GM21528 (cell line): Measurements from ENCODE around the gene PLEKHM1.
A peak's percentile ranks its signal among the peaks of the same experiment; 100 is the strongest.

Source experiments
- ATAC-seq: cut with Tn5 transposase; IDR thresholded peaks from one replicate; pipeline ENCODE4 v1.9.1; 2021; ENCODE audit warnings: mild to moderate bottlenecking, moderate library complexity; ENCODE audit not compliant: unreplicated experiment, low FRiP score

Gene PLEKHM1

DNA sequence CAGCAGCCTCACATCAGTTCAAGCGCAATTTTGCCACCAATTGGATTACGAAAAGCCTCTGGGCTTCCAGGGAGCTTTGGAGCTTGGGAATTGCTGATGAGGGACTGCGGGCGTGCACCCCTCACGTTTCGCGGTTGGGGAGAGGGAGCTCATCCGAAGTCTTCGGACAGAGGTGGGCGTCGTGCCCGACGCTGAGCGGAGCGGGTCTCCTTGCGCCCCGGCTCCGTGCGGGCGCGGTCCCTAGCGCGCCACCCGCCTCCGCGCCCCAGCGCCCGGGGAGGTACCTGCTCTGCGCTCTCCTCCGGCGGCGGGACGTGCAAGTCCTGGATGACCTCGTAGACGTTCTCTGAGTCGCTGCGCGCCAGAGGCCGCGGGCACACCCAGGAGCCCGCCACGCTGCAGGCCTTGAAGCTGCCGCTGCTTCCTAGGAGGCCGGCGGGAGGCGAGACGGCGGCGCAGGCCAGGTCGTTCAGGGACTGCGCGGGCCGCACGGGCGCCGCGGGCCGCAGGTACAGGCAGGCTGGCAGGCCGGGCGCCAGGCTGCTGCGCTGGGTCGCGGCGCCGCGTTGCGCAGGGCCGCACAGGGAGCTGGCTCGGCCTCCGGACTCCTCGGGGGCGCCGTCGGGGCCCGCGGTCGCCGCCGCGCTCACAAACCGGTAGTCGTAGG is 61.0 kb downstream of the PLEKHM1 start:
- no peak for ATAC-seq

GRCh38 chr17:45428931-45429338 is 61.6 kb downstream of the PLEKHM1 start:
- ATAC-seq = no peak

- ATAC-seq = peak; percentile 44
Measured at GRCh38 chr17:45428050-45428617, 62.4 kb downstream of the PLEKHM1 start.

- ATAC-seq = no peak
Measured at GRCh38 chr17:45427181-45427835, 63.2 kb downstream of the PLEKHM1 start.

DNA sequence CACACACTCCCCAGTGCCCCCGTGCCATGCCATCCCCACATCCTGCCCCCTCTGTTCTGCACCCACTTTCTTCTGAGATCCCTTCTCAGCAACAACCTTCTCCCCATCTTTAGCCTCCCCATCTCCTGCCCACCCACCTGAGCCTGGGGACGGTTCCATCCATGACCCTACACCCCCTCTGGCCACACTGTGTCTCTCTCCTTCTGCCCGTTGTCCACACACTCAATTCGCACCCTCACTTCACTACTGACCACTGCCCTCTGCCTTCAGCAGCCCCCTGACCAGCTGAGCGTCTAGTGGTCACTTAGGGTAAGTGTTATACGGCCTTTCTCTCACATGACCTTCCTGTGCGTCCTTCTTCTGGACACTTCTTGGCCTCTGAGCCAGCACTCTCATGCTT is 64.0 kb downstream of the PLEKHM1 start:
- no peak for ATAC-seq

GRCh38 chr17:45425984-45426413 is 64.5 kb downstream of the PLEKHM1 start:
- no peak for ATAC-seq

GRCh38 chr17:45425125-45425983 is 65.2 kb downstream of the PLEKHM1 start:
- ATAC-seq = no peak

DNA sequence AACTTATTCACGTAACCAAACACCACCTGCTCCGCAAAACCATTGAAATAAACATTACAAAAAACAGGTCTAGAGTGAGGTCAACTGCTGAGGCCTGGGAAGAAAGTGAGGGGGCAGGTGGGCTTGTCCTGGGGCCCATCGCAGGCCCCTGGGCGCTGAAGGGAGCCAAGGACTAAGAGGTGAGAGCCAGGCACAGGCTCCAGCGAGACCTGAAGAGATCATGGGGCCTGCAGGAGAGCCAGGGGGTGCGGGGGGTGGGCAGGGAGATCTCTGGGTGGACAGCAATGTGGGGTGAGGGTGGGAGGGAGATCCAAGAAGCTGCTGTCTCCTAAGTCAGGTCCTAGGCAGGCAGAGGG is 65.8 kb downstream of the PLEKHM1 start:
- ATAC-seq = no peak

DNA sequence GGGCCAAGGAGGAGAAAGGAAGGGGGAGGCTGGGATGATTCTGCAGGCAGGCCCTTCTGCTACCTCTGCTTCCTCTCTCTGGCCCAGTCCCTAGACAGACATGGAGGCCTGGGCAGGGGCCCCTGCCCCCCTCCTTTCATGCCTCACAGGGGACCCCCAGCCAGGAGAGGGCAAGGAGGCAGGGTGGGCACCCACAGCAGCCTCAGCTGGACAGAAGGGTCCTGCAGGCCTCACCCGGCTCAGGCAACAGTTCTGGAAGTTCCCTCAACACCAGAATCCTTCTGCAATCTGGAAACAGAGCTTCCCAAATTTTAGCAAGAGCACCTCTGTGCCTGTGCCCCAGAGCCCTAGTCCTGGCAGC is 66.6 kb downstream of the PLEKHM1 start:
- no peak for ATAC-seq

DNA sequence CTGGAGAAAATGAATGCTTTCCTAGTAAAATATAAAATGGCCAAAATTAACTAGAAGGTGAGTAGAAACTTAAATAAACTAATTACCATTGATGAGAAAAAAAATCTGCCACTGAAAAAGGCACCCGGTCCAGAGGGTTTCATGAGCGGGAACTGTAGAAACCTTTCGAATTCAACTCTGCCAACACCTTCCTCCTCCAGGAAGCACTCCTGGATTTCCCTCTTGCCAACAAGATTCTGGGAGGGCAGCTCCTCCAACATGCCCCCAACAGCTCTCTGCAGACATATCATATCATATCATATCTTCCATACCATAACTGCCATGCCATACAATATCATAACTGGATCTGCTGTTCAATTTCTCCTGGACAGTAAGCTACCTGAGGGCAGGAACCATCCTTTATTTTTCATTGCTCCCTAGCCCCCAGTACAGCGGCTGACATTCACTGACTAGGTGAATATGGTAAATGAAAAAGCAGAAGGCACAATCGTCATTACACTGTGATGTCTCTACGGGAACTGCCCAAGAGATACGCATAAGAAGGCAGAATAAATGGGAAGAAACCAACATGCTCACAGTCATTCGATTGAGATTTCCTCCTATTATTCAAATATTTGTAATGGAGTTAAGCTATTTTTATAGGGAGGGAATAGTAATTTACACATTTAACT is 67.1 kb downstream of the PLEKHM1 start:
- no peak for ATAC-seq

- no peak for ATAC-seq
Measured at GRCh38 chr17:45414990-45415881, 75.3 kb downstream of the PLEKHM1 start.

DNA sequence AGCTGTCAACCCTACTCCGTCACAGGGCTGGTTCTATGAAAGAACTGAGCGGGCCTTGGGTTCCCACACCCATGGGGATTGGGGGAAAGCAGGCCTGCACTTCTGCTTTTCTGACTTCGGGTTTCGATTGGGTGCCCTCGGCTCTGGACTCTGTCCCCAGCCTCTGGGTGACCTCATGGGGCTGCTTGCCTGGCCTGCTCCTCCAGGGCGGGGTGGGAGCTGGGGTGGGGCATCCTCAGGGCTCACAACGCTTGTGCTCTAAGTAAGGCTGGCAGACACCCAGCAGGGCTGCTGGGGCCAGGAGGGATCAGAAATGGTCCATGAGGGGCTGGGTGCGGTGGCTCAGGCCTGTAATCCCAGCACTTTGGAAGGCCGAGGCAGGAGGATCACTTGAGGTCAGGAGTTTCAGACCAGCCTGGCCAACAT is 77.0 kb downstream of the PLEKHM1 start:
- no peak for ATAC-seq

DNA sequence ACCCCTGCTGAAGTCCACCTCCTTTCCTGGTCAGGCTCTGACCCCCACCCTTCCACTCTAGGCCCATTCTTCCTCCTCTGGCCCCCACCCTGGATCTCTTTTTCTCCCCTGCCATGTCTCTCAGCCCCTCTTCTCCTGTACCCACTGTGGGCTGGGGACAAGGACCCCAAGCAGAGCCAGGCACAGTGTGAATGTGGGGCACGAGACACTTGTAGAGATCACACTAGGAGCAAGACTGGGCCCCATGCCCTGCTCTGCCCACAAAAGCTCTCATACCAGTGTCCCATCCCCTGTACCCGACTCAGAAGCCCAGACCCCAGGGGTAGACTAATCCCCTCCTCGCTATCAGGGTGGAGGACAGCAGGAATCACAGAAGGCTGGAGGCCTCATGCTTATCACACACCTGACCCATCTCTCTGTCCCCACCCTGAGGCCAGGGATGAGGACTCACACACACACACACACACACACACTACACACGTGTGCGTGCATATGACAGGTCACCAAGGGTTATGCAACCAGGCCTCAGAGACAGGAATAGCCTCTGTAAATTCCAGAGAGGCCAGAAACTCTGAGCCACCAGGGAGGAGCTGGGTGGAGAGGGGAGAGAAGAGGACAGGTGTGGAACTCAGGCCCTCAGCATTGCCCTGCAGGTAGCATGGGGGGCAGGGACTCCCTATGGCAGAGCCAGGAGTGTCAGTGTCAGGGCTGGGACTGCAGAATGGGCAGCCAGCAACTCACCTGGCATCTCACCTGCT is 79.0 kb downstream of the PLEKHM1 start:
- no peak for ATAC-seq

DNA sequence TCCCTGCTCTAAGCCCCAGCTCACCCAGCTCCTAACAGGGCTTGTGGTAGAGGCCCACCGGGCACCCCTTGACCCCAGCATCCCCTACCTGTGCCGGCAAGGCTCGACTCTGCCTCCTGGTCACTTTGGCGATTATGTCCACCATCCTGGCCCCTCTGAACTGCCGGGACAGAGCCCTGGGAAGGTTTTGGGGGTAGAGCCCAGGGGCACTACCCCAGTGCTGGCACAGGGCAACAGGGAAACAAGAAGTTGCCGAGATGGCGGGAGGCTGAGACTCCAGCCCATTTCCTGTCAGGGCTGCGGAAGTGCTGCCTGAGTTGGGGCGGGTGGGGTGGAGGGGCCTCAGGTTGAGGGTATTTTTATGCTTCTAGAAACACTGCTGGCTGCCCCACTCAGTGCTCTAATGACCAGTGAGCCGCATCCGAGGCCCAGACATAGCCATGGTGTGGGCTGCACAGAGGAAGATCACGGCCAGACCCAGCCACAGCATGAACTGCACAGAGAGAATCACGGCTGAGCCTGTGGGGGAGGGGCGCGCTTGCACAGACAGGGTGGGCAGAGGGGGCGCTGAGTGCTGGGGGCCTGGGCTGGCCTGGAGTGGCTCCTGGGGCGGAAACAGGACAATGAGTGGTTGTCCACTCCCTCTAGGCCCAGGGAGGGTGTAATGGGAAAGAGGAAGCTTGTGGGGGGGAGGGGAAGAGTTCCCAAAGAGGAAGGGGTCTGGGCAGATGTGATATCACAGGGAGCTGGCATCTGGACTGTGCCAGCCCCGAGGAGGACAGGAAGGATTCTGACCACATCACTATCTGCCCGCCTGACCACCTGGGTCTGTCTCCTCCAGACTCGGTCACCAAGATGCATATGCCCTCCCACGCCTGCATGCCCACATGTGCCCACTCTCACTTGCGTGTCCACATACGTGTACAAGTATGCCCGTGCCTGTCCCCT is 80.1 kb downstream of the PLEKHM1 start:
- ATAC-seq = no peak

GRCh38 chr17:45409659-45410076 is 80.9 kb downstream of the PLEKHM1 start:
- ATAC-seq = no peak

DNA sequence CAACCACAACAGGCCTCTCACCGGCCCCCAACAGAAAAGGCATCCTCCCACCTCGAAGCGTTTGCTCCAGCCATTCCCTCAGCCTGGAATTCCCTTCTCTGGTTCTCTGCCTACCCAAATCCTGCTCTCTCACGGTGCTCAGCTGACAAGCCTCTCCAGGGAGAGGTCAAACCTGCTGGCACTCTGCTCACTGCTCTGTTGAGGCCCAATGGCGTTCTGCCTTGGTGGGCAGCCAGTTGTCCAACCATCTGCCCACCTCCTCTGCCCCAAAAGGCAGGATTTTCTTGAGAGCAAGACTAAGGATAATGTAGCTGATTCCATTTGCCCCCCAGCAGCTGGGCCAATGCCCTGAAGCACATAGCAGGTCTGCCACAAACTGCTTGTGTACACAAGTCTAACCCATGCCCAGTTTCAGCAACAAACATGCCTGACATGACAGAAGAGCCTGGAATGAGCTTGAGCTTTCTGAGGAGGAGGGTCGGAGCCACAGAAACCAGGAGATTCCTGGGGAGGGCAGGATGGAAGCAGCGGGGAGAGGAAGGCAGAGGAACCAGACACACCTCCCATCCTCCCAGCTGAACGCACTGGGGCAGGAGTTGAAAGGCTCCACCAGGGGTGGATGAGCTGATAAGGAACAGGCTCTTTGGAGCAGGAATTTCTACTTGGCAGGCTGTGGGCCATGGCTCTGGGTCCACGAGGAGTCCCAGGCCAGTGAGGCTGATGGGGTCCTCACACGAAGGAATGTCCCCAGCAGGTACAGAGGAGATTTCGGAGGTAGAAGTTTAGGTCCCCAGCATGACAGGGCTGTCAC is 81.7 kb downstream of the PLEKHM1 start:
- ATAC-seq = no peak

- ATAC-seq = no peak
Measured at GRCh38 chr17:45406107-45406506, 84.4 kb downstream of the PLEKHM1 start.
